Measurements from ENCODE around the gene PRUNE2.

The PRUNE2 gene

GRCh38 chr9:76626141-76626540 lies 279.8 kb downstream of the PRUNE2 start:
- TF ChIP-seq, protein P1, sequence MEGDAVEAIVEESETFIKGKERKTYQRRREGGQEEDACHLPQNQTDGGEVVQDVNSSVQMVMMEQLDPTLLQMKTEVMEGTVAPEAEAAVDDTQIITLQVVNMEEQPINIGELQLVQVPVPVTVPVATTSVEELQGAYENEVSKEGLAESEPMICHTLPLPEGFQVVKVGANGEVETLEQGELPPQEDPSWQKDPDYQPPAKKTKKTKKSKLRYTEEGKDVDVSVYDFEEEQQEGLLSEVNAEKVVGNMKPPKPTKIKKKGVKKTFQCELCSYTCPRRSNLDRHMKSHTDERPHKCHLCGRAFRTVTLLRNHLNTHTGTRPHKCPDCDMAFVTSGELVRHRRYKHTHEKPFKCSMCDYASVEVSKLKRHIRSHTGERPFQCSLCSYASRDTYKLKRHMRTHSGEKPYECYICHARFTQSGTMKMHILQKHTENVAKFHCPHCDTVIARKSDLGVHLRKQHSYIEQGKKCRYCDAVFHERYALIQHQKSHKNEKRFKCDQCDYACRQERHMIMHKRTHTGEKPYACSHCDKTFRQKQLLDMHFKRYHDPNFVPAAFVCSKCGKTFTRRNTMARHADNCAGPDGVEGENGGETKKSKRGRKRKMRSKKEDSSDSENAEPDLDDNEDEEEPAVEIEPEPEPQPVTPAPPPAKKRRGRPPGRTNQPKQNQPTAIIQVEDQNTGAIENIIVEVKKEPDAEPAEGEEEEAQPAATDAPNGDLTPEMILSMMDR (IDR thresholded peaks at IDR 0.05; ENCODE audit: low read depth, low read length, missing control alignments): no peak
- H3K27ac ChIP-seq: no peak overlapping the region
- no peak overlapping the region for H3K4me3 ChIP-seq (ENCODE audit: low read depth, low read length)
- H3K27me3 ChIP-seq (replicated peaks): no peaks in the 10 kb centered on the region
- H3K36me3 ChIP-seq (replicated peaks): no peaks in the 10 kb centered on the region
- in situ Hi-C loops (cut with HindIII; ENCODE audit: low pct_ligation_motif_present, low sequenced_read_pairs): no loop called here
- no peak for DNase-seq

DNA sequence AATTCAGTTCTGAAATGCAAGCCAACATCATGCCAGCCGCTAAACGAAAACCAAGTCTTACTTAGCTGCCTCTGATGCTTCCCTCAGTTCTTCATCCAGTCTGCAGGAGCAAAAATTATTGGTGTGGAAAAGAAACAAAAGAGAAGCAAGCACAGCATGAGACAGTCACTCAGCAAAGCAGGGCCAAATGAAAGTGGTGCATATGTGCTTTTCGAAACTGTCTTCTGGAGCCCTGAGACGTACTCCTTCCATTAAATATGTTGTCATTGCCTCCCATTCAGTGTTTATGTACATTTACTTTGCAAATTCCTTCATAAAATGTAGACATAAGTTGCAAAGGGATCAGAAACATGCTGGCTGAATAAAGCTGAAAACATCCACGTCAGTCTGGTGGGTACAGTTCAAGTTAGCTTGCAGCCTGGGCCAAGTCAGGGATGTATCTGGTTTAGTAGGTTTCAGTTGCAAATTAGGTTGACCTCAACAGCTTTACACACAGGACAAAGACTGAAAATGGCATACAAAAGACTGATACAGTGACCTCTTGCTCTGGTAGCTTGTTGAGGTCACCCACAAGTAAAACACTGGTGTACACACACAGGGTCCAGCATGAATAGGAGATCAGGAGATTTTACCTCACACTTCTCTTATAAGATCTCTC lies 281.4 kb downstream of the PRUNE2 start:
- Histone ChIP-seq H3K36me3 (replicated peaks) (no peaks in the 10 kb centered on the region), H3K27me3 (replicated peaks) (no peaks in the 10 kb centered on the region), H3K27ac (no peak overlapping the region), H3K4me3 (ENCODE audit: low read depth, low read length) (no peak overlapping the region)
- TF ChIP-seq, protein P1 (IDR thresholded peaks at IDR 0.05; ENCODE audit: low read depth, low read length, missing control alignments): no peak
- DNase-seq: no peak
- in situ Hi-C loops (cut with HindIII; ENCODE audit: low pct_ligation_motif_present, low sequenced_read_pairs): no loop called here

DNA sequence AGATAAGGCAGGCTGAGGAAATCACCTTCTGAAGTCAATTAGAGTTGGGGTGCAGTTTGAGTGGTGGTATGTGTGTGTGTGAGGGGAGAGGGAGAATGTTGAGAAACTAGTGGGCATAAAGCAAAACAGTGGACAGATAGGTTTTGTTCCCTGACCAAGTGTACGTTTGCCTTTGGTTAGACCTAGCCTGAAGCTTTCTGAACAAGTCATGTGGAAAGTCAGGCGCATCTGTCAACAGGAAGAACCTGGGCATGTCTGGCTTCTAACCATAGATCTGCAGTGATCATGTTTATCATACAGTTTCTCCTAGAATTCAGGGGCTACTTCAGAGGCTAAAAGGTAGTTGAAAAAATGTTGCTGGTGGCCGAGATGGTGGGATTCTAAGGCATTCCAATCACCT lies 284.9 kb downstream of the PRUNE2 start:
- H3K36me3 ChIP-seq (replicated peaks): no peaks in the 10 kb centered on the region
- H3K27me3 ChIP-seq (replicated peaks): no peaks in the 10 kb centered on the region
- in situ Hi-C loops (cut with HindIII; ENCODE audit: low pct_ligation_motif_present, low sequenced_read_pairs): no loop called here
- DNase-seq: no peak
- H3K27ac ChIP-seq: no peak overlapping the region
- no peak overlapping the region for H3K4me3 ChIP-seq (ENCODE audit: low read depth, low read length)
- TF ChIP-seq, protein P1 (IDR thresholded peaks at IDR 0.05; ENCODE audit: low read depth, low read length, missing control alignments): no peak

DNA sequence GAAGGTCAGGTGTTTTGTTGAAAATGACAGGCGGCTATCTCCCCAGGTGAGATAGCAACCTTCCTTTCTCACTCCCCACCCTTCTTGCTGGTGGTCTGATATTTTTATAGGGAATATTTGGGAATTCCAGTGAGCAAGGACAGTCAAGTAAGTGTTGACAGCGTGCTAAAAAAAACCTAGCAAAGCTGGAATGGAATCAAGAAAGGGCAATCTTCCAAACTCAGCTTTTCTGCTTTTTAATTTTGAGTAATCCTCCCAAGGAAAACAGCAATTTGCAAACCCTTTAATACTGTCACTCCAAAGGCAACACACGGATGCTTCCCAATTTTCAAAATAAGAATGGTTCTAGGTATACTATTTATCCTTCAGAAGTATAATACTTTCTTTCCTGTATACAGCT lies 285.3 kb downstream of the PRUNE2 start:
- TF ChIP-seq, protein P1 (IDR thresholded peaks at IDR 0.05; ENCODE audit: low read depth, low read length, missing control alignments): no peak
- Histone ChIP-seq H3K4me3 (ENCODE audit: low read depth, low read length) (no peak overlapping the region), H3K27me3 (replicated peaks) (no peaks in the 10 kb centered on the region), H3K27ac (no peak overlapping the region), H3K36me3 (replicated peaks) (no peaks in the 10 kb centered on the region)
- DNase-seq: no peak
- in situ Hi-C loops (cut with HindIII; ENCODE audit: low pct_ligation_motif_present, low sequenced_read_pairs): no loop called here

- no peak overlapping the region for H3K4me3 ChIP-seq (ENCODE audit: low read depth, low read length)
- no peaks in the 10 kb centered on the region for H3K36me3 ChIP-seq (replicated peaks)
- H3K27ac ChIP-seq: no peak overlapping the region
- in situ Hi-C loops (cut with HindIII; ENCODE audit: low pct_ligation_motif_present, low sequenced_read_pairs): no loop called here
- no peak for DNase-seq
- no peaks in the 10 kb centered on the region for H3K27me3 ChIP-seq (replicated peaks)
- TF ChIP-seq, protein P1 (IDR thresholded peaks at IDR 0.05; ENCODE audit: low read depth, low read length, missing control alignments): no peak
Measured at GRCh38 chr9:76619640-76620039, 286.3 kb downstream of the PRUNE2 start.

DNA sequence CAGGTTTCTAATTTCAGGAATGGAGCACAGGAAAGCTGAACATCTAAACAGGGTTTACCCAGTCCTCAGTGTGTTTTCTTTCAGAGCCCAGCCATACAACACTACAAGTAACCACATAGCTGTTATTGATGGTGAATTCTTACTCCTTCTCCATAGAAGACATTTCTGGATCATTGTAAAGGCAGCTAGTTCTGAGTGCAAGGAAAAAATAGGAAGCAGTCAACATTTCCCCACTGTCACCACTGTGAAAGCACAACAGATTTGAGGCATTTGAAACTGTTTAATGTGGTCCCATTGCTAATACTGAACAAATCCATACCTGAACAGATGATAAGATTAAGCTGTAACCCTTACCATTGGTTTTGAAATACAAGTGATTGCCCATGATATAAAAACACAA lies 286.7 kb downstream of the PRUNE2 start:
- Histone ChIP-seq H3K27me3 (replicated peaks) (no peaks in the 10 kb centered on the region), H3K4me3 (ENCODE audit: low read depth, low read length) (no peak overlapping the region), H3K36me3 (replicated peaks) (no peaks in the 10 kb centered on the region), H3K27ac (no peak overlapping the region)
- DNase-seq: no peak
- in situ Hi-C loops (cut with HindIII; ENCODE audit: low pct_ligation_motif_present, low sequenced_read_pairs): no loop called here
- TF ChIP-seq, protein P1 (IDR thresholded peaks at IDR 0.05; ENCODE audit: low read depth, low read length, missing control alignments): no peak
